NCI-H2107 (cell line): ENCODE measurements around the gene IL17RB.

Experiments used
- DNase-seq: peaks from one replicate; lab custom pipeline; 2025; lab: John Stamatoyannopoulos, UW

Gene IL17RB

DNA sequence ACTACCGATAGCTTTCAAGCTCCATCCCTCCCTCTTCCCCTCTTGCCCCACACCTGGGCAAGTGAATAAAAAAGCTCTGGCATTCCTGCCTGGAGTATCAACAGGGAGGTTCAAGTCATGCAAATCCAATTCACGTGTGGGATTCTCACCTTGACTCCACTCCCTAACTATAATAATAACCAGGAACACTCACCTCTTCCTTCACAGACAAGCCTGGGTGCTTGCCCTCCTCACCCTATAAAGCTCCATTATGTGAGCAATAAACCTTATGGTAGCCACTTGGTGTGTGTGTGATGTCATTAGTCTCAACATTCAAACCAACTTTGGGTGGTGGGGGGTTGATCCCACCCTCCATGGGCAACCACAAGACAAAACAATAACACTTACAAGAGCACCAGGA is 16.8 kb upstream of the IL17RB start:
- DNase-seq = no peak

GRCh38 chr3:53830944-53831343 is 15.4 kb upstream of the IL17RB start:
- DNase-seq = no peak

DNA sequence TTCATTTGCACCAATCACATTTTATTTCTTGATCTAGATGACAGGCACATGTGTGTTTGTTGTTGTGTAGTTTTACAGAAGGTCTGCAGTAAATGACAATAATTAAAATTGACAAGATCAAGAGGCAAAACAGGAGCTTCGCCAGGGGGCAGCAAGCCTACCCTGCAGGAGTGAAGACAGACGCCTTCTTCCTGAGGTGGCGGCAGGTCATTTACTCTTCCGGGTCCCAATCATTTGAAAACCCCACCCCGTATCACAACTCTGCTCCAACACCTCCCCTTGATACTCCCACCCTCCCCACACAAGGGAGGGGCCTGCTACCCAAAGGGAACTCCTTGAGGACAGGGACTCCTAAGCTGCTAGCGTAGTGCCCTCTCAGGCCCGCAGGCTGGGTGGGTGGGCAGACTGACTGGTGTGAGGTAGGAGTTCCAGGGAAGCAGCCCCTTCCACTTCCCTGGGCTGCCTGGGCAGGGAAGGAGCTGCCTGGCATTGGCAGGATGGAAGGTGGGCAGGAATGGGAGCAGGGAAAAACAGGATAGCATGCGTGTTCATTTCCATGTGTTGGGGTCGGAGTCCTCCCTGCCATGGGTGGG is 13.2 kb upstream of the IL17RB start:
- no peak for DNase-seq

DNA sequence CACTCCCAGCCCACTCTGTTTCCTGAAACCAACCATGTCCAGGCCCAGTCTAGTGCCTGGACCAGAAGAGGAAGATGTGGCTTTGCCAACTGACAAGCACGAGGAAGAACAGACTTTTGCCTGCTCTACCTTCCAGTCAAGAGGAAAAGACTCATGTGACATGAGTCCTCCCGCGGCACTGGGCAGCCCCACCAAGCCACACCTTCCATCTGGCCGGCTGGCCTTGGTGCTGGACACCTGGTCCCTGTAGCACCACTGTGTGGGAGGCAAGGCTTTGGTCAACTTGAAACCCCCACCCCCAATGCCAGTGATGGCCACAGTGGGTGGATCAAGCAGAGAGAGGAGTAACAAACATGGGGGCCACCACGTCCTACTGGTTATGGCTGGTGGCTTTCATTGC is 12.7 kb upstream of the IL17RB start:
- DNase-seq = no peak

GRCh38 chr3:53834429-53835095 is 11.8 kb upstream of the IL17RB start:
- no peak for DNase-seq

GRCh38 chr3:53835257-53835656 is 11.1 kb upstream of the IL17RB start:
- no peak for DNase-seq

DNA sequence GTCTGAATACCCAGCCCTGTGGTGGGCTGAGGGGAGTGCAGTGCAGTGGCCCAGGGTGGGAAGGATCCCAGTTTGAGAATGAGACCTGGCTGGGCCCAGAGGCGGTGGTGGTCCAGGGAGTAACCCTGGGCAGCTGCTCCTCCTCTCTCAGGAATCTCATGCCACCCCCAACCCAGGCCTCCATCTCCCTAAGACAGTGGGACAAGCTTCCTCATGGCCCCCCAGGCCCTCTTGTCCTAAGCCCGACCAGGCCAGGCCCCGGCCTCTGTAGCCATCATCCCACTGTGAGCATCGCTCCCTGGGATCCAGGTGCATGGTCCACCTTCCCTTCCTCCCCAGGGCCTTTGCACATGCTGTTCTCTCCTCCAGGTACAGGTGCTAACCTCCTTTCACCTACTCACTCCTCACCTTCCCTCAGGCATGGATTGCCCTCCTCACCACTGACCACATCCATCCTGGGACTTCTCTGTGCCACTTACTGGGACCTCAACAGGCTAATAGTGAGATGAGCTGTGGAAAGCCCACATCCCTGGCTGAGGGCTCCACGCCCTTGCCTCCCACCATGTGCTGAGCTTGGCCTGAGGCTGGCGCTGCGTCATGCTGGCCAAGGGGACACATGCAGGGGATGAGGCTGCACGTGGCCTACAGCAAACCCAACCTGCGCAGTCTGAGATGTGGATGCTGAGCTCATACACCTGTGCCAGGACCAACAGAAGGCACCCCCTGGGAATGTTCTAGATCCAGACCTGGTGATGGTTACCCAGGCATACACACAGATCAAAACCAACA is 10.1 kb upstream of the IL17RB start:
- no peak for DNase-seq

DNA sequence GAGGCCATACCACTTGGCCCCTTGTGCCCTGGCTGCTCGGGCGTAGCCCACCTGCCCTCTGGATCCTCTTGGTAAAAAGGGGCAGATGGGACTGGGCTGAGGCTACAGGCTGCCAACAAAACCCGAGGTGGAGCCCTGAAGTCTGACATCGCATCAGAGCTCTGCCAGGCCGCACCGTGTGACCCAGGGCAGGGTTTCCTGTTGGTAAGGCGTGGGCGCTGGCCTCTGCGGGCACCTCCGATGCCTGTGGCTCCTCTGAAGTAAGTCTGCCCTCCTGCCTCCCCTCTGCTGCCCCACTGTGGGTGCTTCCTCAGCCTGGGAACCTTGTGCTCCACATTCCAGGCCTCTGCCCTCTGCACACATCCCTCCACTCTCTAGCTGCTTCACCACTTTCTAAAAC is 9.0 kb upstream of the IL17RB start:
- no peak for DNase-seq

DNA sequence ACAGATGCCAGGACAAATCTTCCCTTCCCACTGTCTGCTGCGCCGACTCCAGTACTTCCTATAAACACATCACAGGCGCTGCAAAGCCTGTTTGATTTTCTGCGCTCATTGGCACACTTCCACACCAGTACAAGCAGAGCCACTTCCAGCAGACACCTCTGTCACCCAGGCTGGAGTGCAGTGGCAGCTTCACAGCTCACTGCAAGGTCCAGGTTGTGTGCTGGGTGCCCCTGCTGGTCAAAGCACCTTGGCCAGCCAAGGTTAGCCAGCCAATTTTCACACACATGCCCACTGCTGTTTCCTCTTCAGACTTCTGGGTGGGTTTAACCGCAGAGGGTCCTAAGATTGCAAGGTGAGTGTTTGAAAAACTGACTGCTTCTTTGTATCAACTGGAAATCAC is 5.1 kb upstream of the IL17RB start:
- no peak for DNase-seq

DNA sequence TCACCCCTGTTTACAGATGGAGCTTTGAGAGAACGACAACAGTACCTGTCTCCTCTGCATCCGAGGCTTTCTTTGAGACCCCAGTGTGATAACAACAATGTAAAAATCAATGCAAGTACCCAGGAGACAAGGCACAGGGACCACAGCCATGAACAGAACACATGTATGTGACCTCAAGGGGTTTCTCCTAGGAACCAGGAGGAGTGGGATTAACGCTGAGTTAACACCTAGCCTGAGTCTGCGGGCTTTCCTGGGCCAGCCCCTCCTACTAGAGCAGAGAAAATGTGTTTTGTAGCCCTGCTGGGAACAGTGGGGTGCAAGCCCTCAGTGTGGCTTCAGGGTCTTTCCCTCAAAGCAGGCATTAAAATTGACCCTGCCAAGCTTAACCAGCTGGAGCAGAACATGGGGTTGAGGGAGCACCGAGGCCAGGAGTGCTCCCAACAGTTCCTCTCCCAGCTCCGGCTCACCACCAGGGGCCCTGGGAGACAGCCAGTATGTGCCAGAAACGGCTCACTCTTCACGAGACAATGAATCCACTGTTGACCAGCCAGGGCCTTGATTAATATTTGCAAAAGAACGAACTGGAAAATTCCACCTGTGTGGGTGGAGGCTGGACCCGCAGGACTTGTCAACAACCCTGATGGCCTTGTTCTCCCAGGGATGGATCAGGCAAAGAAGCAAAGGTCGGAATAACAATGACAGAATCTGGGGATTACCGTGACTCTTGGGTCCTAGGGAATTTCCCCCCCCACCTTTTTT is 3.8 kb upstream of the IL17RB start:
- no peak for DNase-seq

DNA sequence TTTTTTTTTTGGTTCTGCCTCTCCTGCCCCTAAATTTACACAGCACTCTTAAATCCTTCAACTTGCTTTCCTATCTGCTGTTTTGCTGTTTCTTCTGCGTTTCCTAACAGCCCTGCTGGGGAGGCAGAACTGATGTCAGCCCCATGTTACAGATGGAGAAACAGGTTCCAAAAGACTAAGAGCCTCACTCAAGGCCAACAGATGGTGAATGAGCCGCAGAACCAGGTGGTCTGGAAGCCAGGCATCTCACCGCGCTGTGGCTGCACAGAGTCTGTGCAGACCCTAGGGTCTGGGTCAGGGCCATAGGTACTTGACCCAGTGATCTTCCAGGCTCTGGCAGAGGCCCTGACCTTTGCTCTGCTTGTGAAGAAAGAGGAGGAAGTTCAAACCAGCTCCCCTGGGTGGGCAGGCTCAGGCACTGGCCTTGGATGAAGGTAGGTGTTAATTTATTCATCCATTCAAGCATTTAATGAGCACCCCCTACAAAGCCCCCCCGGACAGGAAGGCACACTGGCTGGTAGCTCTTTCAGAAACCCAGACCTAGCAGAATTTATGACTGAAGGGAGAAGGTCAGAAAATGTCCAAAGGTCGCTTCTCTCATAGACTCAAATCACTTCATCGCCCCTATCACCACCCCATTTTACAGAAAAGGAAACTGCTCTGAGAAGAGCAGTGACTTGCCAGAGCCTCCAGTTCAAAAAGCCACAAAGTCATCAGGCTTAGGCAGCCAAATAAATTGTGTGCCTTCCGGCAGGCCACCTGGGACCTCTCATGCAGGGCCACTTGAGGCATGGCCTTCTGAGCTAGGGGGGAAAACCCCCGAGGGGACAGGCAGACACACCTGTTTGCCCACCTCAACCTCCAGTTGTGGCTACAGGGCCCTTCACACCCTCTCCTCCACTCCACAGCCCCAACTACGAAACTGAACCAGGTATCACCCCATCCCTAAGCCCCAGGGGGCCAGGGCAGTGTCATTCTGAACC is 2.9 kb upstream of the IL17RB start:
- DNase-seq = no peak

GRCh38 chr3:53844262-53845102 is 1.9 kb upstream of the IL17RB start:
- no peak for DNase-seq

DNA sequence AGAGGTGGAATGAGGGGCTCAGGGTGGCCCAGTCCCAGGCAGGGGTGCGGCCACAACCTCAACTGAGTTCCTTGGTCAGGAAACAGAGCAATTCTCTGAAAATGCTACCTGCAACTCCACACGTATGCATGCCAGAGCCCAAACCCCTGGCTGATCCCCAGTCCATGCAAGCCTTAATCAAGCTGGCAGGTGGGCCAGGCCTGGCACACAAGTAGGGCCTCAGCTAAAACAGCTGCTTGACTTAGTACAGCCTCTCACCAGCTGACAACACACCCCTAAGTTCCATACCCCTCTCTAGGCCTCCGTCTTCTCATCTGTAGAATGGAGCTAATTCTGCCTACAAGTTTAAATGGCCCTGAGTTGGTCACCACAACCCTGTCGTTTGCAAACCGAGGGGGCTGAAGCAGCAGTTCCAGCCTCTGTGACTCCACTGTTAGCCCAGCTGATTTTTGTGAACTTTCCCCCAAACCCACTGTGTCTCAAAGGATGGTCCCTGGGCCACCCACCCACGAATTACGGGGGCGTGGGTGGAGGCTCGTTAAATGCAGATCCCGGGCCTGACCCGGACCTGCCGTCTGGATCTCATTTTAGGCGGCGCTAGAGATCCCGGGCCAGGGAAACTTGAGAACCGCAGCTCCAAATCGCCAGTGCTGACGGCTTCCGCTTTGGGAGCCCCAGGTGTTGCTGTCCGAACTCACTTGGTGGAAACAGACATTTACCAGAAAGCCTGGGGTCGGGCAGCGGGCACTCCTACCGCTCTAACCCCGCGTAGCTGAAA is 1.1 kb upstream of the IL17RB start:
- no peak for DNase-seq

- DNase-seq = no peak
These were observed 561 bp upstream of the IL17RB start for GRCh38 chr3:53845881-53846133.

DNA sequence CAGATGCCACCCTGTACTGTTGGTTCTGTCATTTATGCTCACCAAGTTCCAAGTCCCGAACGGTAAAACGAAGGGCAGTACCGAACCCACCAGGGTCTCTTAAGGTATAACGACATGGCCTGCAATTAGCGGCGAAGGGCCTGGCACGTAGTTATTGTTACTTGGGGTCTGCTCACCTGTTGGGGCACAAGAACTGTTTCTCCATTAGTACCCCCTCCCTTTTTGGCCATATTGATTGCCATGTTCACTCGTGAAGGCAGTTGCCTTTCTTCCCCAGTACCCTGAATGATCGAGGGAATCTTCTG is 435 bp downstream of the IL17RB start:
- no peak for DNase-seq

DNA sequence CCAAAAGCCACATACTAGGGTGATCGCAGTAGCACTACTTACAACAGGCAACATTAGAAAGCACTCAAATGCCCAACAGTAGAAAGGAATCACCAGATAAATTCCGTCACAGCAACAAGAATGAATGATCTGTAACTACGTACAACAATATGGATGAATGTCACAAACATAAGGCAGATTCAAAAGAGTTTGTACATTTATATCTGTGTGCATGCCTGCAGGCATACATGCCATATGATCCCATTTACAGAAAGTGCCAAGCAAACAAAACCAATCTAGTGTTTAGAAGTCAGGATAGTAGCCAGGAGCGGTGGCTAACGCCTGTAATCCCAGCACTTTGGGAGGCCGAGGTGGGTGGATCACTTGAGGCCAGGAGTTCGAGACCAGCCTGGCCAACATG is 3.5 kb downstream of the IL17RB start:
- no peak for DNase-seq

- no peak for DNase-seq
These were observed 4.5 kb downstream of the IL17RB start for GRCh38 chr3:53850895-53851294.

GRCh38 chr3:53856964-53857363 is 10.6 kb downstream of the IL17RB start:
- DNase-seq = no peak

GRCh38 chr3:53858096-53858741 is 11.9 kb downstream of the IL17RB start:
- no peak for DNase-seq

DNA sequence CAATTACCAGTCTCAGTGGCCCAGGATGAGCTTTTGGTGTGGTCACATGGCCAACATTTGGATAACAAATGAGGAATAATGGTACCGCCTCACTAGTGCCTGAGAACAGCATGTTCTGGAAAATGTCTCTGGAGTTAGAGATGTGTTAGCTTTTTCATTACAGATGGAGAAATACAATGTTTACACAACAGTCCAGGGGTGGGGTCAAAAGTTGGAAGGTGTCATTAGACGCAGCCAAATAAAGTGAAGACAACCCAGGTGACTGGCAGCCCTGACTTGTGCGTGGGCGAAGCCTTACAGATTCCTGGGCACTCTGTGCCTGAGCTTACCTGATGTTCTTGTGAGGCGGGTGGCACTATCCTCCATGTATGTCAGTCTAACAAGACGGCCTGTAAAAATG is 12.8 kb downstream of the IL17RB start:
- no peak for DNase-seq
